ENCODE data around the gene TAS2R8.
"Not testable (repeated sequence)": the region's sequence is repeated elsewhere in the genome, so short reads cannot be mapped to it uniquely, and the experiment has no call there.

Gene TAS2R8

GRCh38 chr12:10807186-10807585, at the start of gene TAS2R8:
Gene TAS2R8 (minus strand): TSS chr12:10807286. CDS start chr12:10806980, 306 bp downstream.
- no peak for DNase-seq

- no peak for DNase-seq
Observed at GRCh38 chr12:10855807-10856206, 48.7 kb upstream of the TAS2R8 start.

- no peak for DNase-seq
Observed at GRCh38 chr12:10853776-10854175, 46.7 kb upstream of the TAS2R8 start.

- DNase-seq, result no peak
Observed at GRCh38 chr12:10851243-10851858, 44.3 kb upstream of the TAS2R8 start.

- no peak for DNase-seq
Observed at GRCh38 chr12:10849425-10849878, 42.4 kb upstream of the TAS2R8 start, which contains the start of gene PRR4. Gene PRR4 (minus strand): TSS chr12:10849475. CDS start chr12:10849437, 38 bp downstream.

GRCh38 chr12:10847744-10848143, 40.7 kb upstream of the TAS2R8 start:
- no peak for DNase-seq

- no peak for DNase-seq
Observed at GRCh38 chr12:10842862-10843261, 35.8 kb upstream of the TAS2R8 start.

GRCh38 chr12:10838461-10838860, 31.4 kb upstream of the TAS2R8 start:
- no peak for DNase-seq

- no peak for DNase-seq
Observed at GRCh38 chr12:10829994-10830393, 22.9 kb upstream of the TAS2R8 start.

GRCh38 chr12:10826258-10826657, 19.2 kb upstream of the TAS2R8 start, which contains the start of gene TAS2R10:
Gene TAS2R10 (minus strand): TSS chr12:10826358. CDS start chr12:10826269, 89 bp downstream.
- no peak for DNase-seq

GRCh38 chr12:10824957-10825356, 17.9 kb upstream of the TAS2R8 start:
- no peak for DNase-seq

GRCh38 chr12:10811883-10812536, 4.9 kb upstream of the TAS2R8 start:
- DNase-seq, result no peak

GRCh38 chr12:10810068-10810467, 3.0 kb upstream of the TAS2R8 start, which contains the start of gene TAS2R9:
Gene TAS2R9 (minus strand): TSS chr12:10810168. CDS start chr12:10810075, 93 bp downstream.
- no peak for DNase-seq

GRCh38 chr12:10802587-10802986, 4.5 kb downstream of the TAS2R8 start, which contains the start of gene TAS2R7:
Gene TAS2R7 (minus strand): TSS chr12:10802627. CDS start chr12:10802570, 57 bp downstream.
- no peak for DNase-seq

GRCh38 chr12:10801741-10802140, 5.3 kb downstream of the TAS2R8 start:
- no peak for DNase-seq

- no peak for DNase-seq
Observed at GRCh38 chr12:10794222-10794621, 12.9 kb downstream of the TAS2R8 start.

- DNase-seq, result not testable (repeated sequence)
Observed at GRCh38 chr12:10791769-10792168, 15.3 kb downstream of the TAS2R8 start.

- no peak for DNase-seq
Observed at GRCh38 chr12:10783252-10783651, 23.8 kb downstream of the TAS2R8 start.

- DNase-seq, result no peak
Observed at GRCh38 chr12:10779103-10779502, 28.0 kb downstream of the TAS2R8 start.

- peak; percentile 2 to 58 for DNase-seq
Observed at GRCh38 chr12:10771132-10771733, 35.9 kb downstream of the TAS2R8 start.

GRCh38 chr12:10759657-10760056, 47.4 kb downstream of the TAS2R8 start:
- no peak for DNase-seq

- no peak for DNase-seq
Observed at GRCh38 chr12:10756194-10756593, 50.9 kb downstream of the TAS2R8 start.
